Neural cell (in vitro differentiated cells): Measurements from ENCODE around the gene PPHLN1. TPM values are rescaled to one million over a fixed set of nuclear protein-coding genes. Genes with fewer than 3 reads are reported as not detected.

Experiments
- H2AFZ ChIP-seq: fragments of 200-600, 300-800 bp; sonication (generic), shearing (Covaris generic); 2 replicates; pipeline ENCODE4 v1.6.0; 2014; ENCODE audit warnings: low read depth, mild to moderate bottlenecking, antibody characterized with exemption, low read length, moderate library complexity
- H3F3A ChIP-seq: fragments of 200-600 bp; shearing (Covaris generic); 2 replicates; pipeline ENCODE4 v1.6.1; 2016; ENCODE audit warnings: mild to moderate bottlenecking, moderate library complexity, mixed read lengths, antibody characterized with exemption, low read length; ENCODE audit not compliant: insufficient read depth, poor library complexity, severe bottlenecking
- H3K27ac ChIP-seq: fragments of 200-600, 300-800 bp; sonication (generic), shearing (Covaris generic); 2 replicates; pipeline ENCODE4 v1.5.1; 2014; ENCODE audit warnings: mild to moderate bottlenecking, low read length, moderate library complexity
- H3K27me3 ChIP-seq: fragments of 300-800, 200-600 bp; sonication (generic), shearing (Covaris generic); 2 replicates; pipeline ENCODE4 v1.6.0; 2014; ENCODE audit warnings: mild to moderate bottlenecking, low read depth, low read length, moderate library complexity; ENCODE audit not compliant: insufficient read depth
- H3K36me3 ChIP-seq: fragments of 300-800, 200-600 bp; sonication (generic), shearing (Covaris generic); 2 replicates; pipeline ENCODE4 v1.5.1; 2014; ENCODE audit warnings: mild to moderate bottlenecking, antibody characterized with exemption, low read length, moderate library complexity; ENCODE audit not compliant: insufficient read depth
- H3K4me2 ChIP-seq: fragments of 300-800, 200-600 bp; sonication (generic), shearing (Covaris generic); 2 replicates; pipeline ENCODE4 v1.6.0; 2014; ENCODE audit warnings: mild to moderate bottlenecking, low read length
- H3K4me3 ChIP-seq: fragments of 300-800, 200-600 bp; sonication (generic), shearing (Covaris generic); 2 replicates; pipeline ENCODE4 v1.5.1; 2014; ENCODE audit warnings: mild to moderate bottlenecking, low read length, moderate library complexity
- H3K79me2 ChIP-seq: fragments of 200-600 bp; shearing (Covaris generic); replicated peaks from 2 replicates; pipeline ENCODE4 v1.6.0; 2014; ENCODE audit warnings: mild to moderate bottlenecking, low read length, moderate library complexity; ENCODE audit not compliant: insufficient read depth
- H3K9ac ChIP-seq: fragments of 300-800, 200-600 bp; sonication (generic), shearing (Covaris generic); 2 replicates; pipeline ENCODE4 v1.6.1; 2016; ENCODE audit warnings: mild to moderate bottlenecking, low read length, mixed read lengths
- H3K9me2 ChIP-seq: fragments of 200-600 bp; shearing (Covaris generic); 2 replicates; pipeline ENCODE4 v1.6.1; 2016; ENCODE audit warnings: mild to moderate bottlenecking, low read length, mixed read lengths; ENCODE audit not compliant: insufficient read depth
- H3K9me3 ChIP-seq: fragments of 200-600, 300-800 bp; sonication (generic), shearing (Covaris generic); 2 replicates; pipeline ENCODE4 v1.6.1; 2016; ENCODE audit warnings: mild to moderate bottlenecking, mixed run types, low read length, moderate library complexity, mixed read lengths
- H4K20me1 ChIP-seq: fragments of 200-600 bp; shearing (Covaris generic); 2 replicates; pipeline ENCODE4 v1.6.1; 2016; ENCODE audit warnings: mild to moderate bottlenecking, mixed run types; ENCODE audit not compliant: insufficient read depth
- CTCF ChIP-seq: fragments of 450-650 bp; IDR thresholded peaks from 2 replicates; pipeline ENCODE4 v1.5.1; 2014; ENCODE audit warnings: antibody characterized with exemption, mild to moderate bottlenecking, moderate library complexity; ENCODE audit not compliant: poor library complexity, severe bottlenecking
- EP300 ChIP-seq: fragments of 450-650 bp; conservative IDR thresholded peaks from 2 replicates; pipeline ENCODE4 v1.6.1; 2014; ENCODE audit warnings: antibody characterized with exemption, mild to moderate bottlenecking, moderate library complexity; ENCODE audit not compliant: poor library complexity, severe bottlenecking
- EZH2 ChIP-seq: fragments of 200-600, 300-800 bp; shearing (Covaris generic), sonication (generic); IDR thresholded peaks from 2 replicates; pipeline ENCODE4 v1.6.1; 2014; ENCODE audit warnings: antibody characterized with exemption, low read length, borderline replicate concordance, mild to moderate bottlenecking; ENCODE audit not compliant: insufficient read depth, poor library complexity, severe bottlenecking
- MXI1 ChIP-seq: fragments of 450-650 bp; conservative IDR thresholded peaks from 2 replicates; pipeline ENCODE4 v1.6.1; 2014; ENCODE audit warnings: antibody characterized with exemption, mild to moderate bottlenecking; ENCODE audit not compliant: poor library complexity, severe bottlenecking
- POLR2AphosphoS5 ChIP-seq: IDR thresholded peaks from 2 replicates; pipeline ENCODE4 v1.6.1; 2012
- RAD21 ChIP-seq: fragments of 450-650 bp; conservative IDR thresholded peaks from 2 replicates; pipeline ENCODE4 v1.6.1; 2014; ENCODE audit warnings: antibody characterized with exemption, mild to moderate bottlenecking, moderate library complexity
- SMC3 ChIP-seq: fragments of 450-650 bp; conservative IDR thresholded peaks from 2 replicates; pipeline ENCODE4 v1.6.1; 2014; ENCODE audit warnings: antibody characterized with exemption, mild to moderate bottlenecking, moderate library complexity; ENCODE audit not compliant: poor library complexity
- TAF1 ChIP-seq: IDR thresholded peaks from 2 replicates; pipeline ENCODE4 v1.6.1; 2012; ENCODE audit warnings: low read depth
- polyA plus RNA-seq: library from polyadenylated mRNA; depleted of rRNA; stranded (reverse); fragments of >200 nt; gene quantifications from 2 replicates; pipeline ENCODE4 v1.2.3, GENCODE V29; 2014
- TF ChIP-seq, protein P1 (sequence below): IDR thresholded peaks from 2 replicates; pipeline ENCODE4 v1.6.1; 2012; ENCODE audit warnings: borderline replicate concordance

Gene PPHLN1
- polyA plus RNA-seq, 1 donor from 2014 or later = 192 TPM

DNA sequence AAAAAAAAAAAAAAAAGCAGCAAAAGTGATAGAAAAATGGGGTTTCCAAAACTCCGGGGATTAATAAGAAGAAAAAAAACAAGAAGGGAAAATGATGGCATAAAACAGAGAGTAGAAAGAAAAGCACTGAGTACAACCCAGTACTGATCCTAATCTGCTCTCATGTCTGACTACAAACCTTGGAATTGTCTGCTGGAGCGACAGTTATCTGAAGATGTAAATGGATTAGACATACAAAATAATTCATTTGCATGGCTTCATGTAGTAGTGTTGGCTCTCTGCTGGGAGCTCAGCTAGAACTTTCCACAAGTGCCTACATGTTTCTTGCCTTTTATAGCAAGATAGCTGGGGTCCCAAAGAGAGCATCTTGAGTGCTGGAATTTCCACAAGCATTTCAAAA, 34.3 kb upstream of the PPHLN1 start:
- no peaks in the 10 kb centered on the region for H3K79me2 ChIP-seq
- no peak overlapping the region for H3K27ac ChIP-seq
- H3K4me3 ChIP-seq = no peak overlapping the region
- H3K9me3 ChIP-seq = no peaks in the 10 kb centered on the region
- no peaks in the 10 kb centered on the region for H3K27me3 ChIP-seq
- no peaks in the 10 kb centered on the region for H3K9me2 ChIP-seq
- H4K20me1 ChIP-seq = no peaks in the 10 kb centered on the region
- H3K36me3 ChIP-seq = no peaks in the 10 kb centered on the region
- TF ChIP-seq CTCF (no peak), EZH2 (no peak), RAD21 (no peak), POLR2AphosphoS5 (no peak), TAF1 (no peak), MXI1 (no peak), SMC3 (no peak), EP300 (no peak)
- TF ChIP-seq, protein P1, sequence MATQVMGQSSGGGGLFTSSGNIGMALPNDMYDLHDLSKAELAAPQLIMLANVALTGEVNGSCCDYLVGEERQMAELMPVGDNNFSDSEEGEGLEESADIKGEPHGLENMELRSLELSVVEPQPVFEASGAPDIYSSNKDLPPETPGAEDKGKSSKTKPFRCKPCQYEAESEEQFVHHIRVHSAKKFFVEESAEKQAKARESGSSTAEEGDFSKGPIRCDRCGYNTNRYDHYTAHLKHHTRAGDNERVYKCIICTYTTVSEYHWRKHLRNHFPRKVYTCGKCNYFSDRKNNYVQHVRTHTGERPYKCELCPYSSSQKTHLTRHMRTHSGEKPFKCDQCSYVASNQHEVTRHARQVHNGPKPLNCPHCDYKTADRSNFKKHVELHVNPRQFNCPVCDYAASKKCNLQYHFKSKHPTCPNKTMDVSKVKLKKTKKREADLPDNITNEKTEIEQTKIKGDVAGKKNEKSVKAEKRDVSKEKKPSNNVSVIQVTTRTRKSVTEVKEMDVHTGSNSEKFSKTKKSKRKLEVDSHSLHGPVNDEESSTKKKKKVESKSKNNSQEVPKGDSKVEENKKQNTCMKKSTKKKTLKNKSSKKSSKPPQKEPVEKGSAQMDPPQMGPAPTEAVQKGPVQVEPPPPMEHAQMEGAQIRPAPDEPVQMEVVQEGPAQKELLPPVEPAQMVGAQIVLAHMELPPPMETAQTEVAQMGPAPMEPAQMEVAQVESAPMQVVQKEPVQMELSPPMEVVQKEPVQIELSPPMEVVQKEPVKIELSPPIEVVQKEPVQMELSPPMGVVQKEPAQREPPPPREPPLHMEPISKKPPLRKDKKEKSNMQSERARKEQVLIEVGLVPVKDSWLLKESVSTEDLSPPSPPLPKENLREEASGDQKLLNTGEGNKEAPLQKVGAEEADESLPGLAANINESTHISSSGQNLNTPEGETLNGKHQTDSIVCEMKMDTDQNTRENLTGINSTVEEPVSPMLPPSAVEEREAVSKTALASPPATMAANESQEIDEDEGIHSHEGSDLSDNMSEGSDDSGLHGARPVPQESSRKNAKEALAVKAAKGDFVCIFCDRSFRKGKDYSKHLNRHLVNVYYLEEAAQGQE = no peak
- H2AFZ ChIP-seq = no peak overlapping the region
- H3F3A ChIP-seq = no peaks in the 10 kb centered on the region
- no peak overlapping the region for H3K4me2 ChIP-seq
- no peak overlapping the region for H3K9ac ChIP-seq

DNA sequence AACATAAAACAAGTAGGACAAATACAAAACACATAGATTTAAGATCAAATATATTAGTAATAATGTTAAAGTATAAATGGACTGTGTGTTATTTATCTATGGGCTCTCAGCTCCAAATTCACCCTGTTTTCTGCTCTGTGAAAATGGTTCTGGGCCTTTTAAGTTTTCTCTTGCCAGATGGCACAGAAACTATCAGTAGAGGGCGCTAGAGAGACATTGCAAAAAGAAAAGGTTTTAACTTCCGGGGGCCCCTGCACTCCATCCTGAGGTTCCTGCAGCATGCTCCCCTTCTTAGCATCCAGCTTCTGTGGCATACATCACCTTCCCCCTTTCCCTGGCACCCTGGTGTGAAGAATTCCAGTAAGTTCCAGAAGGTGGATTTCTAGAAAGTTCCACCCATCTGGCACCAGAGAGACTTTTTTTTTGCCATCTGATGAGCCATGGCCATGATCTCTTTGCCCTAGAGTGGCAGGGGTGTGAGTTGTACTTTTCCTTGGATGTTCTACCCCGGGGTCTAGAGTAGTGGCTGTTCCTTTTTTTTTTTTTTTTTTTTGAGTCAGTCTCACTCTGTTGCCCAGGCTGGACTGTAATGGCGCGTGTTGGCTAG, 29.4 kb upstream of the PPHLN1 start:
- Histone ChIP-seq H2AFZ (no peak overlapping the region), H3K4me3 (no peak overlapping the region), H3K9me3 (no peaks in the 10 kb centered on the region), H3K36me3 (no peaks in the 10 kb centered on the region), H3K4me2 (no peak overlapping the region), H4K20me1 (no peaks in the 10 kb centered on the region), H3K9ac (no peak overlapping the region), H3K79me2 (no peaks in the 10 kb centered on the region), H3K27ac (no peak overlapping the region), H3K9me2 (no peaks in the 10 kb centered on the region), H3K27me3 (no peaks in the 10 kb centered on the region), H3F3A (no peaks in the 10 kb centered on the region)
- TF ChIP-seq RAD21 (no peak), MXI1 (no peak), EP300 (no peak), TAF1 (no peak), CTCF (no peak), EZH2 (no peak), SMC3 (no peak)
- TF ChIP-seq, protein P1 = no peak
